ENCODE data around the gene NFKBIA.
"Not testable (repeated sequence)": the region's sequence is repeated elsewhere in the genome, so short reads cannot be mapped to it uniquely, and the experiment has no call there.

The NFKBIA gene

DNA sequence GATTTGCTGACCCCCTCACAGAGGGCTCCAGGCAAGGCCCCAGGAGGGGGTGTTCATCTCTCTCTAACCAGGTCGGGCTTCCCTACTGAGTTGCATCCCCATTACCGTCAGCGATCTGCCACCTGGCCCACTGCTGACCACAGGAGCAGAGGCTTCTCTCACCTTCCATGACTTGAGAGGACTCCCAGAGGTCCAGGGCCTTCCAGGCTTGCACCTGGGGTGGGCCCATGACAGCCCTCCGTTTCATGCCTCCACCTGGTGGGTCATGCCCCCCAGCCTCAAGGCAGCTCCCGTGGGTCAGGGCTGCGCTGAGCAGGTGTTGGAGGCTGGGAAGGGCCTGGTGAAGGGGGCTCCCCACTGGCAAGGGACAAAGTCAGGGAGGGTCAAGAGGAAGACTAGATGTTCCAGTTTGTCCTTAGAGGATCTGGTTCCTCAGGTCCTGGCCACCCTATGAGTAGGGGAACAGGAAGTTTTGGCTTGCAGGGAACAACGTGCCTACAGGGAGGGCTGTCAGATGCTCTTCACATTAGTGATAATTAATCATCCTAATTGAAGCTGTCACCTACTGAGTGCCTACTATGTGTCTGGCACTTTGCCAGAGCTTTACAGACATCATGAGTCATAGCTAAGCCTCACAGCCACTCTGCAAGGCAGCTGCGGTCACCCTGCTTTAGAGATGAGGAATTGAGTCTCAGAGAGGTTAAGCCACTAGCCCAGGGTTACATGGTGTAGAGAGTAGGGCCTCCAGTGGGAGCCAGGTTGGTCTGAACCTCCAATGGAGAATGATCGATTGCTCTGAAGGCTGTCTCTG is 13.8 kb downstream of the NFKBIA start:
- no peak for DNase-seq (ENCODE audit: low spot score)

DNA sequence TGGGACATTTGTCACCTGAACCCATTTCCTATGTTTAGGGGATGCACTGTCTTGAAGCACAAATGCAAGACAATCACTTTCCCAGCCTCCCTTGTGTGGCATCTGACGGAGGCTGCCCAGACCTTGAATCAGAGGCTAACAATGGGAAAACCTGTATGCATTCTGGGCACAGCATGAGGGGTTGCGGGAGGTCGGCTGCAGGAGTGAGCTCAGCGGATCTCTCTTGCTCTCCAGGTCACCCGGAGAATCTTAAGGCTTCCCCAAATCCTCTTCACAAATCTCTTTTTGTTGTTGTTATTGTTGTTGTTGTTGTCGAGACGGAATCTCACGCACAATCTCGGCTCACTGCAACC is 15.3 kb downstream of the NFKBIA start:
- DNase-seq (ENCODE audit: low spot score), result no peak

DNA sequence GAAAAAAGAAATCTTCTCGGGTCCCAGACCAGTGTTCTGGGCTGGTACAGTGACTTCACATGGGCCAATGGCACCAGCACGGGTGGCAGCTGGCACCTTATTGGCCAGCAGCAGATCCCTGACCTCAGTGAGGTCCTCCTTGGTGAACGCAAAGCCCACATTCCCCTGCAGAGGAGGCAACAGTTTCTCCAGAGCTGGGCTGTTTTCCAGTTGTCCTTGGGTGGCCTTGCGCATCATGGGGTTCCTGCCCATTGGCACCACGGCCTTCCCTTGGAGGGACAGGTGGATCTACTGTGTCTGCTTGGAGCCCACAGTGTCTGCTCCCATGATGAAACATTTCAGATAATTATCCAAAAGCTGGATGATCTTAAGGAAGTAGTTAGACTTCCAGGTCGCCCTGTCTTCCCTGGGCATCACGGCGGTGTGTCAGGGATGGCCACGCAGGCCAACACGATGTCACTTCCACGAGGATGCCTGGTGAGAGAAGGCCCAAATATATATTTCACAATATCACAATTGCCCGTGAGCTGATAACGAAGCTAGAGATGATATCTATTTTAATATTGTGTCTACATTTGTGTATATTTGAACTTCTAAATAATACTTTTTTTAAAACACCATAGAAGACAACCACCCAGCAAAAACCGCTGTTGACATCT is 15.8 kb downstream of the NFKBIA start:
- DNase-seq (ENCODE audit: low spot score), result no peak

GRCh38 chr14:35387713-35388579 is 16.6 kb downstream of the NFKBIA start:
- no peak for DNase-seq (ENCODE audit: low spot score)

DNA sequence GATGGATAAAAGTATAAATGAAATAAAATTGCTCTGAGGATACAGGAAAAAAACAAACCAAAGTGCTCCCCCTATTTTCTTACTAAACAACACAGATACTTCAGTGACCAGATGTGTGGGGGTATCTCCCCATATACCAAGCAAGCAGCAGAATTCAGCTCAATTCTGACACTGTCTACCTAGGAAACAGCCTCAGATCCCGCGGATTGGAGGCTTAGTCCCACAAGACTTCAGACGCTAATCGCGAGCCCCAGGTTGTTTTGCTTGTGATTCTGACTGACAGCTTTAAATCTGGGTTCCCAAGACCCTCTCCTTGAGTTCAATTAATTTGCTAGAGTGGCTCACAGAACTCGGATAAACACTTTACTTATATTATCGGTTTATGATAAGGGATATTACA is 17.3 kb downstream of the NFKBIA start:
- DNase-seq (ENCODE audit: low spot score), result no peak

GRCh38 chr14:35386673-35387125 is 17.9 kb downstream of the NFKBIA start:
- no peak for DNase-seq (ENCODE audit: low spot score)

DNA sequence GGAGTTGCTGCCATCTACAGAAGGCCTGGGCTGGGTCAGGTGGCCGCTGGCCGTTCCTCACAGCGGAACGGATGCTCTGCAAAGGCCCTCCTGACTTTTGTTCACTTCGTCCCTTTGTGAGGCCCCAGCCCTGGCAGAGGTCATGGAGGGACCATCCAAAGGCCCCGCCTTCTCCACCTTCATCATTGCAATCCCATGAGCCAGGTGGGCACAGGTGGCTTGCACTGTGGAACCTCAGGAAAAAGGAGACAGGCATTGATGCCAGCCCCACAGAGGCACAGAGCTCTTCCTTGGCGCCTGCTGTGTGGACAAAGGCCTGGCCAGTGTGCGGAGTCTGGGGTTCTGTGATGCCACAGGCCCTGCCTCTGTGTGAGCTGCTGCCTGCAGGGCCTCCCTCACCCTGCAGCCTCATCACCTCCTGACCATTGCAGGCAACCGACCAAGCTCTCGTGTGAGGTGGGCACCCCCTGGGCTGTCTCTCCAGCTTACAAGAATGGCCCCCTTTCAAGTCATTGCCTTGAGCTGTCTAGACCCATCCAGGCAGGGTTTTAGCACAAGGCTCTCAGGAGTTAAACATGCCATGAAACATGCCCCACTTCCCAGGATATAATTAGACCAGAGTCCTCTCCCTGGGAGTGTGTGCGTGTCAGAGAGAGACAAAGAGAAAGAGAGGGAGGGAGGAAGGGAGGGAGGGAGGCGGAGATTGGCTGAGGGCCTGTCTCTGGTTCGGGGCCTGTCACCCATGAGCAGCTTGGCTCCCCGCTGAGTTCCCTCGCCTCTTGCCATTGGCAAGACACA is 19.3 kb downstream of the NFKBIA start:
- DNase-seq (ENCODE audit: low spot score), result peak; percentile 83

GRCh38 chr14:35384455-35385041 is 20.0 kb downstream of the NFKBIA start:
- DNase-seq (ENCODE audit: low spot score), result peak; percentile 84

- DNase-seq (ENCODE audit: low spot score), result no peak
Measured at GRCh38 chr14:35383569-35384454, 20.7 kb downstream of the NFKBIA start.

DNA sequence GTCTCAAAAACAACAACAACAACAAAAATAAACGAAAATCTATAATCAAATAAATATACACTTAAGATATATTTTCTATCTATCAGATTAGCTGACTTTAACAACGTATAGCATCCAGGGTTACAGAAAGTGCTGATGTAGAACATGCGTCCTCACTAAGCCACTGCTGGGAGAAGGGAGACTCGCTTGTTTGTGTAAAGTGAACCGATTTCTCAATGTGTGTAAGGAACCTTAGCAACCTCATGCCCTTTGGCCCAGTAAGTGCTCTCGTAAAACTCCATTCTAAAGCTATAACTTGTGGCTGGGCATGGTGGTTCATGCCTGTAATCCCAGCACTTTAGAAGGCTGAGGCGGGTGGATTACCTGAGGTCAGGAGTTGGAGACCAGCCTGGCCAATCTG is 23.8 kb downstream of the NFKBIA start:
- no peak for DNase-seq (ENCODE audit: low spot score)

- not testable (repeated sequence) for DNase-seq (ENCODE audit: low spot score)
Measured at GRCh38 chr14:35379234-35379933, 25.2 kb downstream of the NFKBIA start.

- DNase-seq (ENCODE audit: low spot score), result no peak
Measured at GRCh38 chr14:35378425-35379233, 25.9 kb downstream of the NFKBIA start.

DNA sequence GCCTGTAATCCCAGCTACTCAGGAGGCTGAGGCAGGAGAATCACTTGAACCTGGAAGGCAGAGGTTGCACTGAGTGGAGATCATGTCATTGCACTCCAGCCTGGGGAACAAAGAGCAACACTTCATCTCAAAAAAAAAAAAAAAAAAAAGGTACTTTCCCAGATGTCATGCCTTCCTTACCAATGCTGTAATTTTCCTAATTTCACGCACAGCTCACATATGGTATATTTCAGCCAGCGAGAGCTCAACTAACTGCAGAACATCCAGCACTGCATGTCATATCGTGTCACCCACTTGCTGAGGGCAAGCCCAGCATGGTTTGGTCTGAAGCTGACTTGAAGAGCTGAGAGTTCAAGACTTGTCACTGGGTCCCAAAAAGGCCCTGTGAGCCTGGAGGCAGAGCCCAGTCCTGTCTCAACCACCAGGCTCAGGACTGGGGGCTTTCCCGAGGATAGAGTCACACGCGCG is 29.0 kb downstream of the NFKBIA start:
- DNase-seq (ENCODE audit: low spot score), result no peak

DNA sequence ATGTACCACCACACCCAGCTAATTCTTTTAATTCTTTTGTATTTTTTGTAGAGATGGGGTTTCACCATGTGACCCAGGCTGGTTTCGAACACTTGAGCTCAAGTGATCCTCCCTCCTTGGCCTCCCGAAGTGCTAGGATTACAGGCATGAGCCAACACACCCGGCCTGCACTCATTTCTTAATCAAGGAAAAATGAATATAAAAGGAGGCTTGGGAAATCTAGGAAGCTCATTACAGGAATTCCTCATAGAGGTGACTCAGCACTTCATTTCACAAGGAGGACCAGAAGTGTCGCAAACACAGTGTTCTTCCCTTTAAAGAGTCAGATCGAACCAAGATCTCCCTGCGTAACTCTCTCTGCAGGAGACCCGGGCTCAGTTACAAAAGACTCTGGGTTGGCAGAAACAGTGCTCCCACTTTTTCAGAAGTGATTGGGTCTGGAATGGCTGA is 30.3 kb downstream of the NFKBIA start:
- DNase-seq (ENCODE audit: low spot score), result peak; percentile 75

GRCh38 chr14:35373208-35373607 is 31.3 kb downstream of the NFKBIA start:
- DNase-seq (ENCODE audit: low spot score), result not testable (repeated sequence)

- DNase-seq (ENCODE audit: low spot score), result no peak
Measured at GRCh38 chr14:35370969-35371368, 33.6 kb downstream of the NFKBIA start.

DNA sequence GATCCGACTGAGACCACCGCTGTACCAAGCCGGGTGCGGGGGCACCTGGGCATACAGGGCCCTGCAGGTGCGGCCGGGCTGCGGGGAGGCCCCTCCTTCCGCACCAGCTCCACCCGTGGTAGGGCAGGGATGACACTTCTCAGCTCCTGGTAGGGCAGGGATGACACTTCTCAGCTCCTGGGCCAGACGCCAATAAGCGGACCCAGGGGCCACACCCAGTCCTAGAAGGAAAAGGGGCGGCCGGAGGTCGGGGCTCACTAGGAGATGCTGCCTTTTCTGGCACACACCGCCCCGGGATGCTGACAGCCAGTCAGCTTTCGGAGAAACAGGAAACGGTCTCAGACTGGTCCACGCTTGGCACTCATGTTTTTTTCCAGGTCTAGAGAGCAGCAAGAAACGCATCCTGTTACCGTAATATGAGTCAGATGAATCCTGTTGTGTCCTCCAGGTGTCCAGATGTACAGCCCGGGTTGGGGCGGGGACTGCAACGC is 34.8 kb downstream of the NFKBIA start:
- no peak for DNase-seq (ENCODE audit: low spot score)

DNA sequence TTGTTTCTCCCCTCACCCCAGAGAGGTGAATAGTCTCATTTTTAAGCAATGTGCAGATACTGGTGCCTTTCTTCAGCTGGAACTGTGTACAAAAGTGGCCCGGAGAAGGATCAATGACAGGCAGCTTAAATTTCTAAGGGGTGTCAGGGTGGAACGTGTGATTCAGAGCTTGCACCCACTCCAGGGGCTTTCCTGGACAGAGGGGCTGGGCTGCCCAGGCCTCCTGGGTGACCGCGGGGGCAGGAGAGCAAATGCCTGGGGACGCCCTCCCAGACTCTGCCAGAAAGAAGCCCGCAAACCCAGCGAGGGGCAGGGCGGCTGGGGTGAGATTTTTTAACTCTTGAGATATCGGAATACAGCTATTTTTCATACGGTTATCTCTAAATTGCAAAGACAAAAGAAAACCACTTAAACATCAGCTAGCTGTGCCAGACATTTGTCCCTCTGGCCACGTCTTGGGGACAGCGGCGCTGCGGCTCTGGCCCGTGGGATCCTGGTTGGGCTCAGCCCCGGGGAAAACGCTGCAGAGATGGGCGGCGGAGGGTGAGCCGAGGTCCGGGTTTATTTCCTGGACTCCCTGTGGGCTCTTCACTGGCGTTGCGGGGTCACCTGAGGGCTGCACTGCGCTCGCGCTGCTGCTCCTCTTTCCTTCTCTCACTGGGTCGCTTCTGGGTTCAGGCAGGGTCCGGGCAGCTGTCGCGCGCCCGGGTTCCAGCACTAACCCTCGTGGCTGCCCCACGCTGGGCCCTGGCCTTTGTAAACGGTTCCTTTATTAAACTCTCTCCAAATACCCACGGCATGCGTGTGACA is 35.8 kb downstream of the NFKBIA start:
- no peak for DNase-seq (ENCODE audit: low spot score)
